LNCaP clone FGC (cell line): ENCODE results near the gene INPP4B.

Experiments used
- DNase-seq: peaks from one replicate; pipeline ENCODE4 v3.0.0-alpha.2; 2011; ENCODE audit warnings: low read depth
- H3K4me3 ChIP-seq: 2 replicates; pipeline ENCODE4 v1.5.1; 2011; ENCODE audit warnings: mild to moderate bottlenecking, low read depth, low read length, control low read depth
- TF ChIP-seq, protein P1 (sequence below): IDR thresholded peaks from 2 replicates; pipeline ENCODE4 v1.5.1; 2012; ENCODE audit warnings: mild to moderate bottlenecking; ENCODE audit not compliant: control insufficient read depth, insufficient read depth; ENCODE audit errors: extremely low read depth

INPP4B gene

DNA sequence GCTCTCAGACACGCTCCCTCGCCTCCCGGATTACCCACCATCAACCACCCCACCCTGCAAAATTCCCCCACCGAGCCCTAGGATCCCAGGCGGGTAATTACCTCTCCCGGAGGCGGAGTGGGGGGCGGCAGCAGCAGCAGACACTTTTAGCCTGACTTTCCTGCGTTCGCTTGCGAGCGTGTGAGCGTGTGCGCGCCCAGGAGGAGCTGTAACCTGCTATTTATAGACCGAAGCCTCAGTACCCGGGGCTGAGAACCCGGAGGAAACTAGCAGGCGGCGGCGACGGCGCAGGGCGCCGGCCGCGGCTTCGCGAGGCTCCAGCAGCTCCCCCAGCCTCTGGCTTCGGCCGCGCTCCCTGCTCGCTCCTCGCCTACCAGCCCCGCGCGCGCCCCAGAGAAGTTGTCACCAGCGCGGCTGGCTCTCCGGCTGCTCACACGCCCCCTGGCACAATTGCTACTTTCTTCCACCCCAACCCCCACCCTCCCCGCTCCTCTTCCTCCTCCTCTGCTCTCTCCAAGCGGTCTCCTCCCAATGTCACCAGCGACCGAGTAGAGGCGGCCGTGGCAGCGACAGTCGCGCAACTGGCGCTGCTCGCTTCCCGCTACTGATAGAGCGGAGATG lies at the start of gene INPP4B:
INPP4B (minus strand) TSS at position 194 of the 621 bp plus-strand sequence.
- no peak for DNase-seq
- H3K4me3 ChIP-seq: peak within 1 kb of the TSS; percentile 52
- TF ChIP-seq, protein P1, sequence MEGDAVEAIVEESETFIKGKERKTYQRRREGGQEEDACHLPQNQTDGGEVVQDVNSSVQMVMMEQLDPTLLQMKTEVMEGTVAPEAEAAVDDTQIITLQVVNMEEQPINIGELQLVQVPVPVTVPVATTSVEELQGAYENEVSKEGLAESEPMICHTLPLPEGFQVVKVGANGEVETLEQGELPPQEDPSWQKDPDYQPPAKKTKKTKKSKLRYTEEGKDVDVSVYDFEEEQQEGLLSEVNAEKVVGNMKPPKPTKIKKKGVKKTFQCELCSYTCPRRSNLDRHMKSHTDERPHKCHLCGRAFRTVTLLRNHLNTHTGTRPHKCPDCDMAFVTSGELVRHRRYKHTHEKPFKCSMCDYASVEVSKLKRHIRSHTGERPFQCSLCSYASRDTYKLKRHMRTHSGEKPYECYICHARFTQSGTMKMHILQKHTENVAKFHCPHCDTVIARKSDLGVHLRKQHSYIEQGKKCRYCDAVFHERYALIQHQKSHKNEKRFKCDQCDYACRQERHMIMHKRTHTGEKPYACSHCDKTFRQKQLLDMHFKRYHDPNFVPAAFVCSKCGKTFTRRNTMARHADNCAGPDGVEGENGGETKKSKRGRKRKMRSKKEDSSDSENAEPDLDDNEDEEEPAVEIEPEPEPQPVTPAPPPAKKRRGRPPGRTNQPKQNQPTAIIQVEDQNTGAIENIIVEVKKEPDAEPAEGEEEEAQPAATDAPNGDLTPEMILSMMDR: no peak

DNA sequence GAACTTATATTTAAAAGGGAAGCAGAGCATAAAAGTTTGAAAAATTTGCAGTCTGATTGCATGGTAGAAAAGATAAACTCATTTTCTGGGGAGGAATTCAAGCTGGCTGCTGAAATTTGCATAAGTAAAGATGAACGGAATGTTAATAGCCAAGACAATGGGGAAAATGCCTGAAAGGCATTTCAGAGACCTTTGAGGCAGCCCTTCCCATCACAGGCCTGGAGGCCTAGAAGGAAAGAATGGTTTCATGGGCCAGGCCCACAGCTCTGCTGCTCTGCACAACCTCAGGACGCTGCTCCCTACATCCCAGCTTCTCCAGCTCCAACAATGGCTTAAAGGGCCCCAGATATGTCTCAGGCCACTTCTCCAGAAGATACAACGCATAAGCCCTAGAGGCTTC lies 46.9 kb upstream of the INPP4B start:
- DNase-seq: no peak
- TF ChIP-seq, protein P1: no peak
- H3K4me3 ChIP-seq: no peak overlapping the region

DNA sequence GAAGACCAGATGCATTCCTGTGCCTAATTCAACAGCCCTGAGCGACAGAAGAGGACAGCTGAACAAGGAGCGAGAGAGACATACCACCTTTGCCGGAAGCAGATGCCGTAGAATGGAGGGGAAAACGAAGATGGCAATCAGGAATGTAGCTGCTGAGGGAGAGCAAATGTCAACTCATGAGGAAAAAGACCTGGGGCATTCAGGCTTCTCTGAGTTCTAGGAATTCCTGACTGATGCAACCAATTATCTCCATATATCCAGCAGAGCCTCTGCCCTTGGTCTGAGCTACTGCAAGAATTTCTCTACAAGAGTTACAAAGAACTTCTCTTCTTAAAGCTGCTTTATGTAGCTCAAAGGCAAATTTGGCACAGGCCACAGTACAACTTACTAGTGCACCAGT lies 40.5 kb upstream of the INPP4B start:
- DNase-seq: no peak
- TF ChIP-seq, protein P1: no peak
- H3K4me3 ChIP-seq: no peak overlapping the region

DNA sequence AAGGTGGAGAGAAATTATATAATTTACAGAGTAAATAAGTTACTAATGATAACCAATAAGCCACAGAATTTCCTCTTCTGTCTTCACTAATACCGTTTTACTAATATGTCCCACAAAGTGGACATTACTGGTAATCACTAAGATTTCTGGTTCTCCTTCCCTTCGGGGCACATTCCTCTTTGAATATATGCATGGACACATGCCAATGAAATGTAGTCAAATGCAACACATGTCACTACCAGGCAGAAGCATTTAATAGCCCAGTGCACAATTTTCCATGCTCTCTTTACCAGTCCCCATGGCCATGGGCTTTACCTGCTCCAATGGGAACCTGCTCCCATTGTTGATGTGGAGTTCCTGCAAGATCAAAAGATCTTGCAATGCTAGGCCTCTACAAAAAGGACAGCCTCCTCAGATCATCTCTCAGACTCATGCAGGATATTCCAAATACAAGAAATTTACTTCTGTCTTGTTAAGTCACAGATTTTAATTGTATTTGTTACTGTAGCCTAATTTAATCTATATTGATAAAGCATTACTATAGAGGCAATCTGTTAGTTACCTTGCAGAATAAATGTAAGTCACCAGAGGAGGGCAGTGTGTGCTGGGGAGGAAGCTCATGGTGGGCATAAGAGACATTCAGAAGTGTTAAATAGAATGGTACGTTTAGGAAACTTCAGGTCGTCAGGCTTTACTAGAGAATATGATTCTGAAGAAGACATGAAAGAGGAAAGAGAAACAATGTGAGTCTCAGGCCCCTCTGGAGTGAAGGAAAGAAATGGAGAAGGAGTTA lies 37.1 kb upstream of the INPP4B start:
- H3K4me3 ChIP-seq: no peak overlapping the region
- TF ChIP-seq, protein P1: peak; percentile 44
- DNase-seq: no peak

DNA sequence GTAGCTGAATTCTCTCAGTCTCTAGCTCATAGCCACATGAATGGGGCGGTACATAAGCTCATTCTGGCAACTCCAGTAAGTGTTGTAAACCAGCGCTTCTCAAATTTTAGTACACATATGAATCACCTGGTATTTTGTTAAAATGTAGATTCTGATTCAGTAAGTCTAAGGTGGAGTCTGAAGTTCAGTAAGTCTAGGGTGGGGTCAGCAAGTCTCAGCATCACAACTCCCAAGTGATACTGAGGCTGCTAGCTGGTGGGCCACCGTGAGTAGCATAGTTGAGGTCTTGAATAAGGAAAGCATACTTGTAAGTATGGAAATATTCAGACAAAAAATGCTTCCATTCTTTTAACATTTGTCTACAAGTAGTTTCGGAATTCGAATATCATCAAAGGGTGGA lies 36.1 kb upstream of the INPP4B start:
- no peak for DNase-seq
- H3K4me3 ChIP-seq: no peak overlapping the region
- TF ChIP-seq, protein P1: no peak

DNA sequence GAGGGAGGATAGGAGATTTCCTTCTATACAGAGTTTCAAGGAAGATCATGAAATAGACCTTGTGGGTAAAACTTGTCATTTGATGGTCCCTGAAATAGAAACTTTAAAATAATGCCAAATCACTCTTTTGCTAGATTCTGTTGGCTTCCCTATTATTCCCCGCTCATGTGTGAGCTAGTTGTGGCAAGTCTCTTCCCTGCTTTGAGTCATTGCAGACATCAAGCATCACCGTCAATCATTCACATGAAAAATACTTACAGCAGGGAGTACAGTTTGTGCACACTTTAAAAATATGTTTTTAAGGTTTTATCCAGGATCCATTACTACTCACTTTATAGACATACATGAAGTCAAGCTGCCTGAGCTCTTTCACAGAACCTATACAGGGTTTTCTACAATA lies 35.2 kb upstream of the INPP4B start:
- no peak for DNase-seq
- TF ChIP-seq, protein P1: no peak
- no peak overlapping the region for H3K4me3 ChIP-seq
